Peyer's patch (tissue), 4 donors: ENCODE results near the gene C17orf78. TPM values are rescaled to one million over a fixed set of nuclear protein-coding genes. Genes with fewer than 3 reads are reported as not detected.

Experiments used
- DNase-seq, 3 donors: peaks; one replicate each; pipeline ENCODE4 v3.0.0-alpha.2; 2017 to 2019
- H3K27ac ChIP-seq, 4 donors: fragments of 200-600 bp; sonication (generic); one replicate each; pipeline ENCODE4 v1.5.1; 2016 to 2019
- H3K27me3 ChIP-seq, 2 donors: fragments of 200-600 bp; sonication (generic); one replicate each; pipeline ENCODE4 v1.5.1; 2019
- H3K36me3 ChIP-seq, 3 donors: fragments of 200-600 bp; sonication (generic); one replicate each; pipeline ENCODE4 v1.5.1; 2016 to 2019
- H3K4me1 ChIP-seq, 4 donors: fragments of 200-600 bp; sonication (generic); one replicate each; pipeline ENCODE4 v1.5.1; 2016 to 2019
- H3K4me3 ChIP-seq, 4 donors: fragments of 200-600 bp; sonication (generic); 1 replicate in 3 of 4; 2 replicates in 1 of 4; pipeline ENCODE4 v1.5.1; 2016 to 2019; ENCODE audit warnings: mild to moderate bottlenecking in 1 of 4
- H3K9me3 ChIP-seq, 4 donors: fragments of 200-600 bp; sonication (generic); one replicate each; pipeline ENCODE4 v1.5.1; 2016 to 2019; ENCODE audit warnings: mild to moderate bottlenecking in 1 of 4
- POLR2A ChIP-seq, 2 donors: fragments of 450-650 bp; IDR thresholded peaks; one replicate each; pipeline ENCODE4 v1.5.1; 2017; ENCODE audit warnings: antibody characterized with exemption in 2 of 2, mild to moderate bottlenecking in 2 of 2, moderate library complexity in 2 of 2
- total RNA-seq, 4 donors: library from RNA; depleted of rRNA; stranded (reverse); fragments of >200 nt; gene quantifications; one replicate each; pipeline ENCODE4 v1.1.0, GENCODE V29; 2016
- TF ChIP-seq, protein P1 (sequence below), 6 experiments: fragments of 450-650 bp in 4 of 6; fragments of 200-600 bp in 2 of 6; sonication (generic) in 1 of 6; IDR thresholded peaks; one replicate each; pipeline ENCODE4 v1.5.1; 2017 to 2019; ENCODE audit warnings: antibody characterized with exemption in 6 of 6, mild to moderate bottlenecking in 3 of 6, moderate library complexity in 1 of 6

The C17orf78 gene
- total RNA-seq, 4 donors from 2014 or later = 5.0 to 105 (median 73.9) TPM

DNA sequence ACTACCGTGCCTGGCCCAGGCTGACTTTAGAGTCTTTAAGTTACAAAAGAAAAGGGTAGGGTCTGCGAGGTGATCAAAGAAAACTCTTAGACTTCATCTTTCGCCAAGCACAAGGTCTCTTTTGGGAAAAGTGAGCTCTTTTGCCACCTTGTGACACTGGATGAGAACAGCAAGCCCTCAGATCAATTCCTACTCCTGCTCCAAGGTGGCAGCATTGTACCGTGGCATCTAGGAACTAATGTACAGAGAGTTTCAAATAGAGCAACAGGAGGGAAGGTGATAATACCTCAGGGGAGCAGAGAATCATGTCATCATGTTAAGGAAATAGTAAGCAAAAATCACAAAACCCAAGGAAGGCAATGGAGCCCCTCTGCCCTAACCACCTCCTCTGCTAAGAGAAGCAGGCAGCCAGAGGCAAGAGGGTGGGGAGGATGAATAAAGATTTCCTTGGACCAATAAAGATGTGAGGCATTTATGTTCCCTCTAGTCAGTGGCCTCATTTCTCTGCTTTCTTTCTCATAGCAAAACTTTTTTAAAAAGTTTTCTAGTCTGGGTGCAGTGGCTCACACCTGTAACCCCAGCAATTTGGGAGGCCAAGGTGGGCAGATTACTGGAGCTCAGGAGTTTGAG is 2.1 kb upstream of the C17orf78 start:
- peak; percentile 41 to 86 (median 54) for DNase-seq
- Histone ChIP-seq H3K9me3 (no peaks in the 10 kb centered on the region), H3K27ac (no peak overlapping the region), H3K4me3 (no peak overlapping the region), H3K36me3 (no peaks in the 10 kb centered on the region), H3K4me1 (peaks cover 0 to 11% (median 0%) of the 10 kb centered on the region in 4 donors), H3K27me3 (no peaks in the 10 kb centered on the region)
- TF ChIP-seq, protein P1, sequence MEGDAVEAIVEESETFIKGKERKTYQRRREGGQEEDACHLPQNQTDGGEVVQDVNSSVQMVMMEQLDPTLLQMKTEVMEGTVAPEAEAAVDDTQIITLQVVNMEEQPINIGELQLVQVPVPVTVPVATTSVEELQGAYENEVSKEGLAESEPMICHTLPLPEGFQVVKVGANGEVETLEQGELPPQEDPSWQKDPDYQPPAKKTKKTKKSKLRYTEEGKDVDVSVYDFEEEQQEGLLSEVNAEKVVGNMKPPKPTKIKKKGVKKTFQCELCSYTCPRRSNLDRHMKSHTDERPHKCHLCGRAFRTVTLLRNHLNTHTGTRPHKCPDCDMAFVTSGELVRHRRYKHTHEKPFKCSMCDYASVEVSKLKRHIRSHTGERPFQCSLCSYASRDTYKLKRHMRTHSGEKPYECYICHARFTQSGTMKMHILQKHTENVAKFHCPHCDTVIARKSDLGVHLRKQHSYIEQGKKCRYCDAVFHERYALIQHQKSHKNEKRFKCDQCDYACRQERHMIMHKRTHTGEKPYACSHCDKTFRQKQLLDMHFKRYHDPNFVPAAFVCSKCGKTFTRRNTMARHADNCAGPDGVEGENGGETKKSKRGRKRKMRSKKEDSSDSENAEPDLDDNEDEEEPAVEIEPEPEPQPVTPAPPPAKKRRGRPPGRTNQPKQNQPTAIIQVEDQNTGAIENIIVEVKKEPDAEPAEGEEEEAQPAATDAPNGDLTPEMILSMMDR (IDR thresholded peaks at IDR 0.05) = peak; percentile 71 to 100 (median 96)
- peak in 1 of 2 donors; percentile 13 for TF ChIP-seq POLR2A (IDR thresholded peaks at IDR 0.05)

- TF ChIP-seq, protein P1 (IDR thresholded peaks at IDR 0.05) = no peak
- no peak for TF ChIP-seq POLR2A (IDR thresholded peaks at IDR 0.05)
- Histone ChIP-seq H3K4me1 (peaks cover 0 to 41% (median 0%) of the 10 kb centered on the region in 4 donors), H3K9me3 (no peaks in the 10 kb centered on the region), H3K4me3 (no peak overlapping the region), H3K36me3 (no peaks in the 10 kb centered on the region), H3K27me3 (no peaks in the 10 kb centered on the region), H3K27ac (no peak overlapping the region)
- DNase-seq = no peak
Measured at GRCh38 chr17:37382056-37382455, 6.3 kb downstream of the C17orf78 start.

GRCh38 chr17:37384560-37385149 is 8.9 kb downstream of the C17orf78 start:
- TF ChIP-seq, protein P1 (IDR thresholded peaks at IDR 0.05) = no peak
- TF ChIP-seq POLR2A (IDR thresholded peaks at IDR 0.05) = no peak
- peaks cover 0 to 53% (median 0%) of the 10 kb centered on the region in 4 donors for H3K4me1 ChIP-seq
- no peaks in the 10 kb centered on the region for H3K9me3 ChIP-seq
- DNase-seq = no peak
- peak overlapping the region in 3 of 4 donors; percentile 21 to 75 (median 66) for H3K27ac ChIP-seq
- no peaks in the 10 kb centered on the region for H3K36me3 ChIP-seq
- H3K4me3 ChIP-seq = no peak overlapping the region
- no peaks in the 10 kb centered on the region for H3K27me3 ChIP-seq

DNA sequence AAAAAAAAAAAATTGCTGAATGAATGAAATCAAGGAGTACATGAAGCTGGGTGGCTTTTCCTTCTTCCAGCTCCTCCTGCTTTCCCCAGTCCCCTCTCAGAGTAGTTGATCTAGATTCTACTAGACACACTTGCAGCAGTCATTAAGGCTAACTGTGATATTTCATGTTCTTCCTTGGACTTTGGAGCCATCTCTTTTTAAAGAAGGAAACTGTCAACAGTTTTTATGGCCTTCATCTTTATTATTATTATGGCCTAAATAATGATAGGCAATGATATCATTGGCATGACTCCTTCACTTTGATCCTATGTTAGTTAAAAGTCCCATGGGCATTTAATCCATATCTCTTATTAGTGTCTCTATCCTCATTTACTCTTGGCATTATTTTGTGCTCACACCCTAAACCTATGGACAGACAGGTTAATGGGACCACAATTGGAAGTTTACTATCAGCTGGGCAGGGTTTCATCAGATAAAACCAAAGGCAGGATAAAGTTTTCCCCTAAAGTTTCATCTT is 9.7 kb downstream of the C17orf78 start:
- DNase-seq = no peak

GRCh38 chr17:37386462-37386861 is 10.7 kb downstream of the C17orf78 start:
- H3K36me3 ChIP-seq = no peaks in the 10 kb centered on the region
- no peaks in the 10 kb centered on the region for H3K27me3 ChIP-seq
- peaks cover 0 to 61% (median 0%) of the 10 kb centered on the region in 4 donors for H3K4me1 ChIP-seq
- TF ChIP-seq POLR2A (IDR thresholded peaks at IDR 0.05) = no peak
- TF ChIP-seq, protein P1 (IDR thresholded peaks at IDR 0.05) = peak in 1 of 6 experiments; percentile 9
- H3K4me3 ChIP-seq = no peak overlapping the region
- no peaks in the 10 kb centered on the region for H3K9me3 ChIP-seq
- DNase-seq = no peak
- peak overlapping the region in 2 of 4 donors; percentile 17 to 61 for H3K27ac ChIP-seq

More for the DNA sequence above, 9.7 kb downstream of the C17orf78 start:
- Histone ChIP-seq H3K4me1 (peaks cover 0 to 56% (median 0%) of the 10 kb centered on the region in 4 donors), H3K36me3 (no peaks in the 10 kb centered on the region), H3K27me3 (no peaks in the 10 kb centered on the region), H3K9me3 (no peaks in the 10 kb centered on the region), H3K27ac (peak overlapping the region in 3 of 4 donors; percentile 21 to 75 (median 66)), H3K4me3 (no peak overlapping the region)
- no peak for TF ChIP-seq POLR2A (IDR thresholded peaks at IDR 0.05)
- TF ChIP-seq, protein P1 (IDR thresholded peaks at IDR 0.05) = no peak
